ENCODE results near the gene APBA2. TPM values are rescaled to one million over a fixed set of nuclear protein-coding genes. Genes with fewer than 3 reads are reported as not detected.

Gene APBA2
- polyA plus RNA-seq, 1 donor (not counting 4 experiments of a cell fraction or from before 2014, with no cell fraction given) = 5.5 TPM

- dilution Hi-C loops (cut with MboI; ENCODE audit: extremely low pct_ligation_motif_present, low sequenced_read_pairs) = no loop called here
- DNase-seq (ENCODE audit: low read depth, low spot score) (no peak), FAIRE-seq (no peak)
These were observed 178.5 kb downstream of the APBA2 start for GRCh38 chr15:29064290-29064689.

GRCh38 chr15:29064731-29065130 lies 179.0 kb downstream of the APBA2 start:
- H3K9ac ChIP-seq (ENCODE audit: control insufficient read depth, extremely low read depth, insufficient read depth, low read length) = no peak overlapping the region
- TF ChIP-seq CTCF (optimal IDR thresholded peaks at IDR 0.05 in 1 of 3, IDR thresholded peaks at IDR 0.05 in 1 of 3, conservative IDR thresholded peaks at IDR 0.05 in 1 of 3; ENCODE audit: extremely low read depth in 1 of 3, insufficient read depth in 2 of 3, low read length in 3 of 3) = no peak
- no peak for TF ChIP-seq EZH2 (IDR thresholded peaks at IDR 0.05; ENCODE audit: low read length)
- no peak overlapping the region for H2AFZ ChIP-seq (ENCODE audit: control insufficient read depth, low read length)
- no peaks in the 10 kb centered on the region for H3K9me1 ChIP-seq (ENCODE audit: control insufficient read depth, extremely low read depth, insufficient read depth, low read length)
- H3K9me3 ChIP-seq (ENCODE audit: control insufficient read depth, low read depth, low read length) = peaks cover 5% of the 10 kb centered on the region
- no peaks in the 10 kb centered on the region for H3K36me3 ChIP-seq (ENCODE audit: control insufficient read depth in 2 of 2, extremely low read depth in 1 of 2, insufficient read depth in 2 of 2, low read length in 2 of 2)
- DNase-seq (ENCODE audit: low read depth, low spot score) (no peak), FAIRE-seq (no peak)
- H3K4me3 ChIP-seq (ENCODE audit: control insufficient read depth in 2 of 3, extremely low read depth in 1 of 3, insufficient read depth in 2 of 3, low read depth in 1 of 3, low read length in 3 of 3) = no peak overlapping the region
- H3K4me1 ChIP-seq (ENCODE audit: control insufficient read depth, extremely low read depth, insufficient read depth, low read length) = no peaks in the 10 kb centered on the region
- H4K20me1 ChIP-seq (ENCODE audit: control insufficient read depth, extremely low read depth, insufficient read depth, low read length) = no peaks in the 10 kb centered on the region
- dilution Hi-C loops (cut with MboI; ENCODE audit: extremely low pct_ligation_motif_present, low sequenced_read_pairs) = no loop called here
- H3K79me2 ChIP-seq (ENCODE audit: control insufficient read depth, insufficient read depth, low read length) = no peaks in the 10 kb centered on the region
- H3K27ac ChIP-seq (ENCODE audit: control insufficient read depth, insufficient read depth, low read length) = no peak overlapping the region
- H3K4me2 ChIP-seq (ENCODE audit: control insufficient read depth, extremely low read depth, insufficient read depth, low read depth, low read length) = no peak overlapping the region
- no peaks in the 10 kb centered on the region for H3K27me3 ChIP-seq (ENCODE audit: control insufficient read depth, extremely low read depth, insufficient read depth, low read length)

More at GRCh38 chr15:29064290-29064689, 178.5 kb downstream of the APBA2 start:
- no peak overlapping the region for H3K4me2 ChIP-seq (ENCODE audit: control insufficient read depth, extremely low read depth, insufficient read depth, low read depth, low read length)
- H2AFZ ChIP-seq (ENCODE audit: control insufficient read depth, low read length) = no peak overlapping the region
- no peaks in the 10 kb centered on the region for H3K79me2 ChIP-seq (ENCODE audit: control insufficient read depth, insufficient read depth, low read length)
- H3K27ac ChIP-seq (ENCODE audit: control insufficient read depth, insufficient read depth, low read length) = no peak overlapping the region
- H3K36me3 ChIP-seq (ENCODE audit: control insufficient read depth in 2 of 2, extremely low read depth in 1 of 2, insufficient read depth in 2 of 2, low read length in 2 of 2) = no peaks in the 10 kb centered on the region
- H3K9me3 ChIP-seq (ENCODE audit: control insufficient read depth, low read depth, low read length) = peaks cover 2% of the 10 kb centered on the region
- H4K20me1 ChIP-seq (ENCODE audit: control insufficient read depth, extremely low read depth, insufficient read depth, low read length) = no peaks in the 10 kb centered on the region
- H3K9ac ChIP-seq (ENCODE audit: control insufficient read depth, extremely low read depth, insufficient read depth, low read length) = no peak overlapping the region
- H3K9me1 ChIP-seq (ENCODE audit: control insufficient read depth, extremely low read depth, insufficient read depth, low read length) = no peaks in the 10 kb centered on the region
- no peaks in the 10 kb centered on the region for H3K27me3 ChIP-seq (ENCODE audit: control insufficient read depth, extremely low read depth, insufficient read depth, low read length)
- no peak for TF ChIP-seq EZH2 (IDR thresholded peaks at IDR 0.05; ENCODE audit: low read length)
- no peak for TF ChIP-seq CTCF (optimal IDR thresholded peaks at IDR 0.05 in 1 of 3, IDR thresholded peaks at IDR 0.05 in 1 of 3, conservative IDR thresholded peaks at IDR 0.05 in 1 of 3; ENCODE audit: extremely low read depth in 1 of 3, insufficient read depth in 2 of 3, low read length in 3 of 3)
- no peak overlapping the region for H3K4me3 ChIP-seq (ENCODE audit: control insufficient read depth in 2 of 3, extremely low read depth in 1 of 3, insufficient read depth in 2 of 3, low read depth in 1 of 3, low read length in 3 of 3)
- no peaks in the 10 kb centered on the region for H3K4me1 ChIP-seq (ENCODE audit: control insufficient read depth, extremely low read depth, insufficient read depth, low read length)
